HEK293 (cell line): ENCODE results near the gene DCP1A.

ENCODE experiments used
- CTCF ChIA-PET: fragments of 350-600 bp; formaldehyde crosslinking; extraction: SDS; loops from one replicate; lab custom pipeline; 2021; ENCODE audit warnings: antibody characterized with exemption; lab: Yijun Ruan, JAX
- POLR2A ChIA-PET: fragments of 300-600 bp; formaldehyde crosslinking; extraction: SDS; loops from one replicate; lab custom pipeline; 2020; ENCODE audit warnings: antibody characterized with exemption, inconsistent platforms; lab: Yijun Ruan, JAX
- H3K27ac ChIP-seq: fragments of 200-500 bp; sonication (Bioruptor generic); 2 replicates; pipeline ENCODE4 v1.5.1; 2014; ENCODE audit warnings: low read depth, low read length, control low read depth, inconsistent platforms; ENCODE audit errors: extremely low read depth
- H3K36me3 ChIP-seq, 2 experiments: fragments of 200-500 bp in 1 of 2; sonication (Bioruptor generic) in 1 of 2; 1 replicate in 1 of 2; 2 replicates in 1 of 2; pipeline ENCODE4 v1.5.1; 2014 to 2017; ENCODE audit warnings: inconsistent platforms in 2 of 2, low read length in 2 of 2; ENCODE audit not compliant: control insufficient read depth in 2 of 2, insufficient read depth in 1 of 2
- H3K4me1 ChIP-seq: fragments of 200-500 bp; sonication (Bioruptor generic); 2 replicates; pipeline ENCODE4 v1.5.1; 2014; ENCODE audit warnings: mild to moderate bottlenecking, low read length, inconsistent platforms; ENCODE audit not compliant: control insufficient read depth, insufficient read depth
- H3K4me3 ChIP-seq: 2 replicates; pipeline ENCODE4 v1.5.1; 2011; ENCODE audit warnings: low read depth, mild to moderate bottlenecking, control low read depth, low read length, moderate library complexity
- H3K9me3 ChIP-seq: fragments of 200-500 bp; sonication (Bioruptor generic); 2 replicates; pipeline ENCODE4 v1.5.1; 2014; ENCODE audit warnings: low read depth, low read length, inconsistent platforms; ENCODE audit not compliant: control insufficient read depth, insufficient read depth
- FEZF1 ChIP-seq: fragments of 450-650 bp; formaldehyde crosslinking; IDR thresholded peaks from 2 replicates; pipeline ENCODE4 v1.5.1; 2016; ENCODE audit warnings: missing biosample characterization, missing genetic modification characterization
- GLI4 ChIP-seq: fragments of 450-650 bp; formaldehyde crosslinking; IDR thresholded peaks from 2 replicates; pipeline ENCODE4 v1.5.1; 2016; ENCODE audit warnings: missing biosample characterization, missing genetic modification characterization
- HOXA7 ChIP-seq: sonication (generic); formaldehyde crosslinking; IDR thresholded peaks from 2 replicates; pipeline ENCODE4 v1.8.1; 2022; ENCODE audit warnings: missing genetic modification reagents, borderline replicate concordance
- KLF9 ChIP-seq: fragments of 450-650 bp; formaldehyde crosslinking; IDR thresholded peaks from 2 replicates; pipeline ENCODE4 v1.5.1; 2016; ENCODE audit warnings: missing biosample characterization, missing genetic modification characterization, low read depth
- PRDM4 ChIP-seq: fragments of 450-650 bp; formaldehyde crosslinking; IDR thresholded peaks from 2 replicates; pipeline ENCODE4 v1.5.1; 2017; ENCODE audit warnings: missing biosample characterization, missing genetic modification characterization
- SALL2 ChIP-seq: fragments of 450-650 bp; formaldehyde crosslinking; IDR thresholded peaks from 2 replicates; pipeline ENCODE4 v1.5.0; 2017; ENCODE audit warnings: missing biosample characterization, mild to moderate bottlenecking, missing genetic modification characterization, borderline replicate concordance
- TSHZ1 ChIP-seq: fragments of 450-650 bp; formaldehyde crosslinking; IDR thresholded peaks from 2 replicates; pipeline ENCODE4 v1.5.1; 2016; ENCODE audit warnings: missing biosample characterization, missing genetic modification characterization, borderline replicate concordance
- WT1 ChIP-seq: fragments of 450-650 bp; formaldehyde crosslinking; IDR thresholded peaks from 2 replicates; pipeline ENCODE4 v1.5.1; 2016; ENCODE audit warnings: missing biosample characterization, missing genetic modification characterization
- ZBTB17 ChIP-seq: fragments of 450-650 bp; formaldehyde crosslinking; IDR thresholded peaks from 2 replicates; pipeline ENCODE4 v1.5.1; 2016; ENCODE audit warnings: missing biosample characterization, missing genetic modification characterization
- ZFP37 ChIP-seq: fragments of 450-650 bp; formaldehyde crosslinking; IDR thresholded peaks from 2 replicates; pipeline ENCODE4 v1.5.1; 2016; ENCODE audit warnings: missing biosample characterization, missing genetic modification characterization
- ZIC2 ChIP-seq: fragments of 450-650 bp; formaldehyde crosslinking; IDR thresholded peaks from 2 replicates; pipeline ENCODE4 v1.5.1; 2016; ENCODE audit warnings: missing biosample characterization, missing genetic modification characterization
- ZNF114 ChIP-seq: fragments of 450-650 bp; formaldehyde crosslinking; IDR thresholded peaks from 2 replicates; pipeline ENCODE4 v1.5.0; 2017; ENCODE audit warnings: missing biosample characterization, missing genetic modification characterization
- ZNF174 ChIP-seq: fragments of 450-650 bp; formaldehyde crosslinking; IDR thresholded peaks from 2 replicates; pipeline ENCODE4 v1.5.0; 2017; ENCODE audit warnings: missing biosample characterization, mild to moderate bottlenecking, missing genetic modification characterization
- ZNF24 ChIP-seq: fragments of 450-650 bp; formaldehyde crosslinking; IDR thresholded peaks from 2 replicates; pipeline ENCODE4 v1.5.1; 2016; ENCODE audit warnings: missing biosample characterization, missing genetic modification characterization
- ZNF248 ChIP-seq: fragments of 450-650 bp; formaldehyde crosslinking; IDR thresholded peaks from 2 replicates; pipeline ENCODE4 v1.5.1; 2017; ENCODE audit warnings: missing biosample characterization, missing genetic modification characterization
- ZNF391 ChIP-seq: fragments of 450-650 bp; formaldehyde crosslinking; IDR thresholded peaks from 2 replicates; pipeline ENCODE4 v1.5.1; 2016; ENCODE audit warnings: low read depth, missing biosample characterization, missing genetic modification characterization, borderline replicate concordance
- ZNF416 ChIP-seq: fragments of 450-650 bp; formaldehyde crosslinking; IDR thresholded peaks from 2 replicates; pipeline ENCODE4 v1.5.1; 2016; ENCODE audit warnings: missing biosample characterization, missing genetic modification characterization
- ZNF449 ChIP-seq: fragments of 450-650 bp; formaldehyde crosslinking; IDR thresholded peaks from 2 replicates; pipeline ENCODE4 v1.5.1; 2017; ENCODE audit warnings: missing biosample characterization, mild to moderate bottlenecking, missing genetic modification characterization, moderate library complexity
- ZNF660 ChIP-seq: fragments of 450-650 bp; IDR thresholded peaks from 2 replicates; pipeline ENCODE4 v1.5.1; 2018; ENCODE audit warnings: missing biosample characterization, mild to moderate bottlenecking, missing genetic modification characterization
- ZNF707 ChIP-seq: fragments of 450-650 bp; formaldehyde crosslinking; IDR thresholded peaks from 2 replicates; pipeline ENCODE4 v1.5.1; 2016; ENCODE audit warnings: missing biosample characterization, missing genetic modification characterization
- ZNF747 ChIP-seq: fragments of 450-650 bp; formaldehyde crosslinking; IDR thresholded peaks from 2 replicates; pipeline ENCODE4 v1.5.1; 2016; ENCODE audit warnings: missing biosample characterization, missing genetic modification characterization
- ZNF837 ChIP-seq: fragments of 450-650 bp; formaldehyde crosslinking; IDR thresholded peaks from 2 replicates; pipeline ENCODE4 v1.5.1; 2016; ENCODE audit warnings: missing biosample characterization, missing genetic modification characterization
- ZSCAN30 ChIP-seq: fragments of 450-650 bp; IDR thresholded peaks from 2 replicates; pipeline ENCODE4 v1.5.1; 2018; ENCODE audit warnings: missing biosample characterization, mild to moderate bottlenecking, missing genetic modification characterization, moderate library complexity
- TF ChIP-seq, protein P1 (sequence below): fragments of 450-650 bp; formaldehyde crosslinking; IDR thresholded peaks from 2 replicates; pipeline ENCODE4 v1.5.1; 2017; ENCODE audit warnings: missing biosample characterization, missing genetic modification characterization
- TF ChIP-seq, protein P2 (sequence below): fragments of 450-650 bp; formaldehyde crosslinking; IDR thresholded peaks from 2 replicates; pipeline ENCODE4 v1.5.1; 2017; ENCODE audit warnings: missing biosample characterization, missing genetic modification characterization

The DCP1A gene

GRCh38 chr3:53311882-53312281, 35.5 kb downstream of the DCP1A start (continued):
- TF ChIP-seq PRDM4 (tag by site-specific recombination) (no peak), WT1 (tag by site-specific recombination) (no peak), ZNF449 (no peak), ZNF416 (no peak), ZNF114 (tag by site-specific recombination) (no peak), KLF9 (tag by site-specific recombination) (no peak), ZFP37 (tag by site-specific recombination) (no peak), ZIC2 (tag by site-specific recombination) (no peak), ZNF660 (no peak), HOXA7 (CRISPR knock-in tag) (no peak), ZNF837 (tag by site-specific recombination) (no peak)
- TF ChIP-seq, protein P1, sequence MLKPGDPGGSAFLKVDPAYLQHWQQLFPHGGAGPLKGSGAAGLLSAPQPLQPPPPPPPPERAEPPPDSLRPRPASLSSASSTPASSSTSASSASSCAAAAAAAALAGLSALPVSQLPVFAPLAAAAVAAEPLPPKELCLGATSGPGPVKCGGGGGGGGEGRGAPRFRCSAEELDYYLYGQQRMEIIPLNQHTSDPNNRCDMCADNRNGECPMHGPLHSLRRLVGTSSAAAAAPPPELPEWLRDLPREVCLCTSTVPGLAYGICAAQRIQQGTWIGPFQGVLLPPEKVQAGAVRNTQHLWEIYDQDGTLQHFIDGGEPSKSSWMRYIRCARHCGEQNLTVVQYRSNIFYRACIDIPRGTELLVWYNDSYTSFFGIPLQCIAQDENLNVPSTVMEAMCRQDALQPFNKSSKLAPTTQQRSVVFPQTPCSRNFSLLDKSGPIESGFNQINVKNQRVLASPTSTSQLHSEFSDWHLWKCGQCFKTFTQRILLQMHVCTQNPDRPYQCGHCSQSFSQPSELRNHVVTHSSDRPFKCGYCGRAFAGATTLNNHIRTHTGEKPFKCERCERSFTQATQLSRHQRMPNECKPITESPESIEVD, result no peak

- Histone ChIP-seq H3K36me3 (peaks cover 7 to 58% of the 10 kb centered on the region in 2 experiments), H3K27ac (no peak overlapping the region), H3K4me3 (no peak overlapping the region), H3K4me1 (no peaks in the 10 kb centered on the region), H3K9me3 (no peaks in the 10 kb centered on the region)
- CTCF ChIA-PET, result interaction anchor here (1.4 kb wide), 1 partner anchor 406 kb away, joined by 7 read pairs; no protein-coding TSS in a partner anchor
- TF ChIP-seq, protein P2, sequence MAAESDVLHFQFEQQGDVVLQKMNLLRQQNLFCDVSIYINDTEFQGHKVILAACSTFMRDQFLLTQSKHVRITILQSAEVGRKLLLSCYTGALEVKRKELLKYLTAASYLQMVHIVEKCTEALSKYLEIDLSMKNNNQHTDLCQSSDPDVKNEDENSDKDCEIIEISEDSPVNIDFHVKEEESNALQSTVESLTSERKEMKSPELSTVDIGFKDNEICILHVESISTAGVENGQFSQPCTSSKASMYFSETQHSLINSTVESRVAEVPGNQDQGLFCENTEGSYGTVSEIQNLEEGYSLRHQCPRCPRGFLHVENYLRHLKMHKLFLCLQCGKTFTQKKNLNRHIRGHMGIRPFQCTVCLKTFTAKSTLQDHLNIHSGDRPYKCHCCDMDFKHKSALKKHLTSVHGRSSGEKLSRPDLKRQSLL, result no peak
- TF ChIP-seq ZNF707 (tag by site-specific recombination) (no peak), ZNF391 (tag by site-specific recombination) (no peak), ZNF24 (tag by site-specific recombination) (no peak), ZSCAN30 (tag by site-specific recombination) (no peak), ZNF248 (tag by site-specific recombination) (no peak), SALL2 (no peak)
- POLR2A ChIA-PET, result no interaction called here
Observed at GRCh38 chr3:53303957-53304356, 43.4 kb downstream of the DCP1A start.

- H3K36me3 ChIP-seq, result peaks cover 7 to 58% of the 10 kb centered on the region in 2 experiments
- no peak overlapping the region for H3K4me3 ChIP-seq
- ChIA-PET POLR2A (no interaction called here), CTCF (interaction anchor here (1.0 kb wide), 1 partner anchor 406 kb away, joined by 3 read pairs; no protein-coding TSS in a partner anchor)
- H3K4me1 ChIP-seq, result no peaks in the 10 kb centered on the region
- H3K9me3 ChIP-seq, result no peaks in the 10 kb centered on the region
- no peak overlapping the region for H3K27ac ChIP-seq
- TF ChIP-seq ZBTB17 (tag by site-specific recombination) (no peak), ZNF174 (tag by site-specific recombination) (no peak), TSHZ1 (tag by site-specific recombination) (no peak), ZNF747 (tag by site-specific recombination) (no peak), GLI4 (no peak), FEZF1 (tag by site-specific recombination) (no peak)
Observed at GRCh38 chr3:53303549-53303948, 43.8 kb downstream of the DCP1A start.
